CD4-positive, alpha-beta T cell treated with Interleukin-17A for 4 hours (primary cell): Measurements from ENCODE around the gene VWA5B1.

Source experiments
- DNase-seq: peaks from one replicate; pipeline ENCODE4 v3.0.0-alpha.2; 2020; ENCODE audit warnings: mixed read lengths

VWA5B1 gene

GRCh38 chr1:20351911-20352701 lies 61.4 kb downstream of the VWA5B1 start:
- DNase-seq = no peak

DNA sequence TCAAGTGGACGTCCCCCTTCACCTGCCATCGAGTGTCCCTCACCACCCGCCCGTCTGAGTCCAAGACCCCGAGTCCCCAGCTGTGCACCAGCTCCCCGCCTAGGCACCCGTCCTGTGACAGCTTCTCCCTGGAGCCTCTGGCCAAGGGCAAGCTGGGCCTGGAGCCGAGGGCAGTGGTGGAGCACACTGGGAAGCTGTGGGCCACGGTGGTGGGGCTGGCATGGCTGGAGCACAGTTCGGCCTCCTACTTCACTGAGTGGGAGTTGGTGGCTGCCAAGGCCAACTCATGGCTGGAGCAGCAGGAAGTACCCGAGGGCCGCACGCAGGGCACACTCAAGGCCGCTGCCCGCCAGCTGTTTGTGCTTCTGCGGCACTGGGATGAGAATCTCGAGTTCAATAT lies 63.2 kb downstream of the VWA5B1 start:
- DNase-seq = no peak

DNA sequence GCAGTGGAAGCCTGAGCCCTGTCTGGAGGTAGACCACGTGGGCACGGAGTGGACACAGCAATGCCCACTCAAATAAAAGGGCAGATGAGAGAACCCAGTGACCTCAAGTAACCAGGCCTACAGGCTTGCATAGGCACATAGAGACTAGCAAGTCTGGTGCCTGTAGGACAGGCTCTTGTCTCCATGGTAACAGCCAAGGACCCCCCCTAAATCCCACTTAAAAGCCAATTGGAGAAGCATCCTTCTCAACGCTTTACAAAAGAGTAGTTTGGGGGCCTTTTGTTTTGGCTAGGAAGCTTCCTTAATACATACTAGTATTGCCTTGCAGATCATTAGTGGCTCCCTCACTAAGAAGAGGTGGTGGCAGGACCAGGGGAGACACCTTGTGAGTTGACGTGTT lies 63.9 kb downstream of the VWA5B1 start:
- no peak for DNase-seq

GRCh38 chr1:20355101-20355827 lies 64.6 kb downstream of the VWA5B1 start:
- DNase-seq = no peak

GRCh38 chr1:20355828-20356735 lies 65.4 kb downstream of the VWA5B1 start:
- no peak for DNase-seq

DNA sequence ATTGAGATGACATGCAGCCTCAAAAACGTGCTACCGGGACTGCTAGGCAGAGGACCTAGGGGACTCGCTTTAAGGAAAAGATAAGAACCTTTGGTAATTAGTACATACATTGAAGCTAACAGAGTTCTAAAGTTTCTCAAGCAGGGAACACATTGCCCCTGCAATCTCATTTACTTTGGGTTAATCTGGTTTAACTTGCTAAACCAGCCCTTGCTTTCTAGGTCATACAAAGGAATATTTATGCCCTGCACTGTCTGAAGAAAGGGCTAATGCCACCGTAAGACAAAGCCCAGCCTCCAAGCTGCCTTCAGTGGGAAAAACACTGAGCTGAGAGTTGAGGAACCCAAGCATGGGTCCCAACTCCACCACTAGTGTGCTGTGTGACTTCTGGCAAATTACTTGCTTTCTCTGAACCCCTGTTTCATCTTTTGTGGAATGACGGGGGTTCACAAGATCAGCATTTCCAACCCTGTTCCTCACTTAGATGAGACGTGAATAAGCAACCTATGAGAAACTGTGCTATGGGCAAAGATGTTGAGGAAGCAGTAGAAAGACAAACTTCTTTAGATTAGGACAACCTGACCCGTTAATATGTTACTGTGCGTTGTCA lies 66.3 kb downstream of the VWA5B1 start:
- DNase-seq = no peak

DNA sequence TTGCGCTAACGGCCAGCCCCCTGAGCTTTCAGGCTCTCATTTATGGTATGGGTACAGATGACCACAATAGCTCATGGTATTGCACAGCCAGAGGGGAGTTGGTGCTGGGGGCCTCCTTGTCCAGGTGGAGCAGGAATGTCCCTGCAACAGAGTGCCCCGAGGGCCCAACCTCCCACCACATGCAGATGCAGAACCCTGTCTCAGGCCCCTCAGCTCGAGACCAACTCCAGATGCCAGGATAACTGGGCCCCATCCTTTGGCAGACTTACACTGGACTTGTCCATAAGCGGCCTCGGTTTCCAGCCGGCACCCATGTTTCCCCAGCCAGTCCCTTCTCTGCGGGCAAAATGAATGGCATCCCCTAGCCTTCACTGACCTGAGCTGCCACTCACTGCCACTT lies 67.1 kb downstream of the VWA5B1 start:
- DNase-seq = no peak

DNA sequence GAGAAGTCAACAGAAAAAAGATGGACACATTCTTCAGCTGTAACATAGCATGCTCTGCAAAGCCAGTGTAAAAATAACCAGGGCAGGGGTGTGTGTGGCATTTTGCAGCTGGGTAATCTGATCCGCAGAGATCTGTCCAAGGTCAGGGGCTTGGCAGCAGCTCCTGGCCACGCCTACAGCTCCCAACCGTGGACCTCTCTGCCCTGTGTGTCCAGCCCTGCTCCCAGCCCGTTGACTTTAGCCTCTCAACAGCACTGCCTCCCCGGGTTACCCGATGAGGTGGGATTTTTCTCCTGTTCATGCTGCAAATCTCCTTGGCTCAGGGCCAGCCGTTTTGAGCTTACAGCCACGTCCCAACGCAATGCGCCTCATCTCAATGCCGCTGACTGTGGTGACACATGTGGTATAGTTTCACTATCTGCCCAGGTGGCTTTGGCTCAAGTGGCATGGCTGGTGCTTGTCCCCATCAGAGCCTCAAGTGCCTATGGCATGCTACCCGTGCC lies 68.1 kb downstream of the VWA5B1 start:
- DNase-seq = no peak

GRCh38 chr1:20359451-20360330 lies 69.0 kb downstream of the VWA5B1 start:
- peak; percentile 42 for DNase-seq

GRCh38 chr1:20361401-20361800 lies 70.7 kb downstream of the VWA5B1 start:
- DNase-seq = no peak

- DNase-seq = peak; percentile 31
Measured at GRCh38 chr1:20361805-20362381, 71.2 kb downstream of the VWA5B1 start.

- no peak for DNase-seq
Measured at GRCh38 chr1:20362856-20363255, 72.2 kb downstream of the VWA5B1 start.

GRCh38 chr1:20365421-20366055 lies 74.9 kb downstream of the VWA5B1 start:
- no peak for DNase-seq

DNA sequence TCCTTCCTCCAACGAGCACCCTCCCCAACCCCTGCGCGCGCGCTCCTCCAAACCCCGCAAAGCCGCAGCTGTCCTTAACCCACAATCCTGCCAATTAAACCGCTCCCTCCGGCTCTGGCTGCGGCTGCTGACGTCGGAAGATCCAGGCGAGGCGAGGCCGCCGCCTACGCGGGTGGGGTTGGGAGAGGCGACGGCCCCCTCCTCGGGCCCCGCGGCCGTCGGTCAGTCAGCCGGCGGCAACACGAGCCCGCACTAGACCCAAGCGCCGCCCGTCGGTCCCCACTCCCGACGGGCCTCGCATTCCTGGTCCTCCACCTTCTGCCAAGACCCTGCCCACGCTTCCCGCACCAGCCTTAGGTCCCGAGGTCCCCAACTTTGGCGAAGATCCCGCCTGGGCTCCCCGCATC lies 75.4 kb downstream of the VWA5B1 start:
- no peak for DNase-seq

DNA sequence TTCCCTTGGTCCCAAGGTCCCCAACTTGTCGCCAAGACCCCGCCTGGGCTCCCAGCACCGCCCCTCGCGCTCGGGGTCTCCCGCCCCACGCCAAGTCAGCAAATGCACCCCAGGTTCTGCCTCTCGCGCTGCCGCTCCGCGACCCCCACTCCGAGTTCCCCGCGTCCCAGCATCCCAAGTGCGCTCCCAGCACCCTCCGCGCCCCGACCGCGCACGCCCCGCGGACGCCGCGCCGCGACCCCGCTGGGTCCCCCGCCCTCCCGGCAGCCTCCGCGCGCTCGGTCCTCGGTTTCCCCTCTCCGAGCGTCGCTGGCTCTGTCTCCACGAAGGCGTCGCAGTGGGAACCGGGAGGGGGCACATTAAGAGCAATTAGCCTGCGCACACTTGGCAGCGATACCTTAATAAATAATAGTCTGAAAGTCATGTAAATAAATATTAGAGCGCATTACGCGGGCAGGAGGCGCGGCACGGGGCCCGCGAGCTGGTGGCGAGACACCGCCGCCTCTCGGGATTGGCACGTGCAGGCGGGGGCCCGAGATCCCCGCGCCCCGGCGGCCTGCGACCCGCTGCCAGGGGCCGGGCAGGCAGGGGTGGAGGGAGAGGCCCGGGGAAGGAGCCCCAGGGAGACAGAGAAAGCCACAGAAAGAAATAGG lies 75.9 kb downstream of the VWA5B1 start:
- no peak for DNase-seq

DNA sequence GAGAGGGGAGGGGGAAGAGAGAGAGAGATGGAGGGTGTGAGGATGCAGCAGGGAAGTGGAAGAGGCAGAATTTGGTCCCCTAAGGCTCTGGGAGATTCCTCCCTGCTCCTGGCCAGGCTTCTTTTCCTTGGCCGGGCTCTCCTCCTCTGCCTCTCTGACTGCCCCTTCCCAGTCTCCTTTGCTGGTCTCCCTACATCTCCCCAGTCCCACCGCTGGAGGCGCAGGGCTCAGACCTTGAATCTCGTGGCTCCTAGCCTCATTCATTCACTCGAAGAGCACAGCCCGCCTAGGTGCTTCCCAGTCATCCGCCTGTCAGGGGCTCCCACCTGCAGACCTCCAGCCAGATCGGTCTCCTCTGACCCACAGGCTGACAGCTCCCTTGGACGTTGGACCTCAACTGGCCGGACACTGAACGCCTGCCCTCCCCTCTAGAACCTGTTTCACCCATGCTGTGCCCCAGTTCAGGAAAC lies 76.5 kb downstream of the VWA5B1 start:
- no peak for DNase-seq

- no peak for DNase-seq
Measured at GRCh38 chr1:20367626-20368025, 77.0 kb downstream of the VWA5B1 start.

GRCh38 chr1:20368866-20369470 lies 78.3 kb downstream of the VWA5B1 start:
- DNase-seq = no peak

DNA sequence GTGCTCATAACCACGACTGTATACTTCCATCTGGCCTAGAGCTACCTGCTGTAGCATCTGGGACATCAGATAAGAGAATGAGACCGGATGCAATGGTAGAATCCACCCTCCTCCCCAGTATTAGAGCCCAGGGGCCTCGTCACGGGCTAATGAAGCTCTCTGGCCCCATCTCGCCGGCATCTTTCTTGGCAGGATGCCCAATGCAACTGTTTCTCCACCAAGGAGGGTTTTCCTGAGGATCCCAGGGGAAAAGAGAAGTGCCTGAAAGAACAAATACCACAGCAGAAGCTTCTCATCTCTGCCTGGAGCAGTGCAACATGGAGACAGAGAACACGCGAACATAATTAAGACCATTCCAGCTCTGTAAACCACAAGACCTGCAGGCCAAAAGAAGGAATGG lies 80.0 kb downstream of the VWA5B1 start:
- no peak for DNase-seq

- no peak for DNase-seq
Measured at GRCh38 chr1:20371411-20371810, 80.7 kb downstream of the VWA5B1 start.
